HG02798 (cell line): ENCODE results near the gene PPA2.

Source experiments
- ATAC-seq: cut with Tn5 transposase; IDR thresholded peaks from one replicate; pipeline ENCODE4 v1.9.1; 2021; ENCODE audit warnings: mild to moderate bottlenecking; ENCODE audit not compliant: unreplicated experiment, poor library complexity

Gene PPA2

GRCh38 chr4:105343146-105343931 is 130.5 kb downstream of the PPA2 start:
- no peak for ATAC-seq

DNA sequence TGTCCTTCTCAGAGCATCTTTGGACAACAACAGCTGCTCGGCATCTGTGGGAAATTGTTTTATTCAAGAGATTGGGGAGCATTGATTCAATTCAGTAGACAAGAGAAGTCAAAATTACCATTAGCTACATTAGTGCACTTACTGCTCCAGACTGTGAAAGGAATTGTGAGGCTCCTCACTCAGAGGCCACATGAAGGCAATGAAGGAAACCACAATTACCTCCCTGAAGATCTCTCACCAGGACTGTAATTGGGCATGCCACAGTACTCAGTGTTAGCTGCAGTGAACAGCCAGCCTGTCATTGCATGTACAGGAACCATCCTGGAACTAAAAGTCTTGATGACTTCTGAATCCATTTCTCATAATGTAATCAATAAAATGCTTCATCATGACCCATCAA is 144.8 kb downstream of the PPA2 start:
- no peak for ATAC-seq

- ATAC-seq, result no peak
These were observed 145.9 kb downstream of the PPA2 start for GRCh38 chr4:105327956-105328355.

DNA sequence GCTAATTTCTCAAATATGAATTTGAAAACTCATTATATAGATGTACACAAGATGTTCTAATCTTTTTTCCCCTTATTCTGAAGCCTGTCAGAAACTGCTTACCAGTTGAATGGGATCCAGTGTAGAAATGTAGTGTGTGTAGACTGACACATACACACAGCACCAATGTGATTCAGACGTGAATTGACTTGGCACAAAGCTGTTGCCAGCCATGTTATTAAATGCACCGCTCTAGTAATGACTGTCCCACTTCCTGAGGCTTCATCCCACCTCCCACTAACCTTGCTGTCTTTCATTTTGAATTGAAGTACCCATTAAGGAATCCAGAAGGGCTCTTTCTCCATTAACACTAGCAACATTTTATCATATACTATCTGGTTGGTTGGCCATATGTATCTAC is 146.6 kb downstream of the PPA2 start:
- ATAC-seq, result no peak
